PC-3 (cell line): ENCODE data around the gene RPSA. TPM values are rescaled to one million over a fixed set of nuclear protein-coding genes. Genes with fewer than 3 reads are reported as not detected.
A peak's percentile ranks its signal among the peaks of the same experiment; 100 is the strongest.

Experiments used
- ATAC-seq: fragments of 200-7000 bp; cut with Tn5 transposase; 2 replicates; pipeline ENCODE4 v1.9.1; 2020; ENCODE audit warnings: mild to moderate bottlenecking, moderate library complexity
- BruUV-seq: library from RNA; stranded (reverse); fragments of 400-500 nt; replicated peaks from 2 replicates; lab custom pipeline; 2021; lab: Mats Ljungman, UMichigan
- CTCF ChIA-PET: fragments of 300-600 bp; sonication (Branson Sonifier 250); formaldehyde crosslinking; loops from one replicate; lab custom pipeline; 2022; ENCODE audit warnings: antibody characterized with exemption; lab: Charles Lee
- POLR2A ChIA-PET: fragments of 300-600 bp; sonication (Branson Sonifier 250); formaldehyde crosslinking; loops from one replicate; lab custom pipeline; 2022; ENCODE audit warnings: antibody characterized with exemption; ENCODE audit not compliant: unreplicated experiment; lab: Charles Lee
- DNase-seq: peaks from one replicate; pipeline ENCODE4 v3.0.0-alpha.2; 2015
- H2AFZ ChIP-seq: fragments of 300-600 bp; sonication (generic); 2 replicates; pipeline ENCODE4 v1.6.0; 2016; ENCODE audit warnings: antibody characterized with exemption, low read length
- H3F3A ChIP-seq: fragments of 300-600 bp; sonication (generic); one replicate; pipeline ENCODE4 v1.6.0; 2017; ENCODE audit warnings: antibody characterized with exemption, low read length, control low read depth, mild to moderate bottlenecking; ENCODE audit not compliant: unreplicated experiment
- H3K27ac ChIP-seq: fragments of 300-600 bp; sonication (generic); 2 replicates; pipeline ENCODE4 v1.5.1; 2016; ENCODE audit warnings: mild to moderate bottlenecking, low read length
- H3K27me3 ChIP-seq: fragments of 300-600 bp; sonication (generic); 2 replicates; pipeline ENCODE4 v1.6.1; 2016; ENCODE audit warnings: low read length, mixed read lengths
- H3K36me3 ChIP-seq: fragments of 300-600 bp; sonication (generic); 2 replicates; pipeline ENCODE4 v1.6.1; 2016; ENCODE audit warnings: low read depth, mixed run types, low read length, mixed read lengths
- H3K4me1 ChIP-seq: fragments of 300-600 bp; sonication (generic); 2 replicates; pipeline ENCODE4 v1.5.1; 2016; ENCODE audit warnings: low read length; ENCODE audit not compliant: insufficient read depth
- H3K4me2 ChIP-seq: fragments of 300-600 bp; sonication (generic); 2 replicates; pipeline ENCODE4 v1.6.0; 2016; ENCODE audit warnings: low read length
- H3K4me3 ChIP-seq: fragments of 300-600 bp; sonication (generic); 2 replicates; pipeline ENCODE4 v1.5.1; 2016; ENCODE audit warnings: mild to moderate bottlenecking, low read length, mixed read lengths
- H3K79me2 ChIP-seq: fragments of 300-600 bp; sonication (generic); 2 replicates; pipeline ENCODE4 v1.6.1; 2017; ENCODE audit warnings: low read length, mixed read lengths
- H3K9ac ChIP-seq: fragments of 300-600 bp; sonication (generic); 2 replicates; pipeline ENCODE4 v1.6.0; 2016; ENCODE audit warnings: mild to moderate bottlenecking, low read length
- H3K9me2 ChIP-seq: fragments of 300-600 bp; sonication (generic); replicated peaks from 2 replicates; pipeline ENCODE4 v1.6.1; 2016; ENCODE audit warnings: mixed run types, low read length, mixed read lengths
- H3K9me3 ChIP-seq: fragments of 300-600 bp; sonication (generic); 2 replicates; pipeline ENCODE4 v1.6.1; 2016; ENCODE audit warnings: low read length, mixed read lengths
- H4K20me1 ChIP-seq: fragments of 300-600 bp; sonication (generic); 2 replicates; pipeline ENCODE4 v1.6.1; 2016; ENCODE audit warnings: low read length, mixed read lengths
- EZH2 ChIP-seq: fragments of 300-600 bp; sonication (generic); IDR thresholded peaks from one replicate; pipeline ENCODE4 v1.6.1; 2017; ENCODE audit warnings: antibody characterized with exemption, mild to moderate bottlenecking, low read length; ENCODE audit not compliant: unreplicated experiment
- EZH2phosphoT487 ChIP-seq: fragments of 300-600 bp; sonication (generic); IDR thresholded peaks from 2 replicates; pipeline ENCODE4 v1.6.1; 2018; ENCODE audit warnings: mild to moderate bottlenecking, antibody characterized with exemption, low read length, borderline replicate concordance
- intact Hi-C: fragments of 100-400 bp; cut with micrococcal nuclease; formaldehyde crosslinking; loops from 2 replicates; pipeline ENCODE4 v1.9.0; 2023
- total RNA-seq: library from RNA; depleted of rRNA; stranded (reverse); fragments of >200 nt; gene quantifications from 2 replicates; pipeline ENCODE4 v1.2.3, GENCODE V29; 2014
- TF ChIP-seq, protein P1 (sequence below): fragments of 300-600 bp; sonication (generic); conservative IDR thresholded peaks from 2 replicates; pipeline ENCODE4 v1.5.1; 2017; ENCODE audit warnings: antibody characterized with exemption, low read depth, mild to moderate bottlenecking, low read length

RPSA gene
- total RNA-seq, 1 experiment from 2014 or later, result 2,722 TPM

DNA sequence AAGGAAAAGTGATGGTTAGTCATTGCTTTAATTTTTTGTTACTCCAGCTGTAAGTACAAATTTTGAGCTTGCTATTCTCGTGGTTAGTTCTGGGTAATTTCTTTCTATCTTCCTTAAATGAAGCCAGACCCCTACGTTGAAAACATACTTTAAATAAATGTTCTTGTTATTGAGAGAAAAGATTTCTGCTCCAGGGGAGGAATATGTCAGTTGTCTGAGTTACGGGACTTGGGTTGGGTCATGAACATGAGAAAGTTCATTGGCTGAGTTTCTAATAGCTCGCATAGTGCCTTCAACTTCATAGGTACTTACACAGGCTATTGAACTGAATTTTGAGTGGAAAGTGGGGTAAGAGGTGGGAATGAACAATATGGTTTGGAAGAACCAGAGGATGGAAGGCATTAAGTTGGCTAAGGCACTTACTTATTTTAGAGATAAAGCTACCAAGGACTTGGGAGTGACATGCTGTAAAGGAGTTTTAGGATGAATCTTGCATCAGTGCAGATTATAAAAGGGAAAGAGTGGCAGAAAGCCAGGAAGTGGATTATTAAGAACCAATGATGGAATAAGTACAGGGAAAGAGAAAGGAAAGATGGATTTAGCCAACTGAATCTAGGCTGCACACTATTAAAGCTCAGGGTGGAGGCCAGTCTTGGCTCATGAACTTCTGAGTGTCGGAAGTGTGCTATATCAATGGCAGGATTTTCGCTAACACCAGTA is 1.4 kb downstream of the RPSA start:
- H3F3A ChIP-seq, result peaks cover 20% of the 10 kb centered on the region
- ChIA-PET POLR2A (no interaction called here), CTCF (no interaction called here)
- H3K9me3 ChIP-seq, result no peaks in the 10 kb centered on the region
- peak overlapping the region; percentile 91 for H3K4me2 ChIP-seq
- DNase-seq, result no peak
- H3K9me2 ChIP-seq, result no peaks in the 10 kb centered on the region
- H3K4me1 ChIP-seq, result peaks cover 26% of the 10 kb centered on the region
- ATAC-seq, result no peak
- intact Hi-C loops, result no loop called here
- H3K9ac ChIP-seq, result peak overlapping the region; percentile 96
- H3K36me3 ChIP-seq, result peaks cover 56% of the 10 kb centered on the region
- H3K27me3 ChIP-seq, result no peaks in the 10 kb centered on the region
- H3K79me2 ChIP-seq, result peaks cover 41% of the 10 kb centered on the region
- no TSS peak for BruUV-seq
- TF ChIP-seq, protein P1, sequence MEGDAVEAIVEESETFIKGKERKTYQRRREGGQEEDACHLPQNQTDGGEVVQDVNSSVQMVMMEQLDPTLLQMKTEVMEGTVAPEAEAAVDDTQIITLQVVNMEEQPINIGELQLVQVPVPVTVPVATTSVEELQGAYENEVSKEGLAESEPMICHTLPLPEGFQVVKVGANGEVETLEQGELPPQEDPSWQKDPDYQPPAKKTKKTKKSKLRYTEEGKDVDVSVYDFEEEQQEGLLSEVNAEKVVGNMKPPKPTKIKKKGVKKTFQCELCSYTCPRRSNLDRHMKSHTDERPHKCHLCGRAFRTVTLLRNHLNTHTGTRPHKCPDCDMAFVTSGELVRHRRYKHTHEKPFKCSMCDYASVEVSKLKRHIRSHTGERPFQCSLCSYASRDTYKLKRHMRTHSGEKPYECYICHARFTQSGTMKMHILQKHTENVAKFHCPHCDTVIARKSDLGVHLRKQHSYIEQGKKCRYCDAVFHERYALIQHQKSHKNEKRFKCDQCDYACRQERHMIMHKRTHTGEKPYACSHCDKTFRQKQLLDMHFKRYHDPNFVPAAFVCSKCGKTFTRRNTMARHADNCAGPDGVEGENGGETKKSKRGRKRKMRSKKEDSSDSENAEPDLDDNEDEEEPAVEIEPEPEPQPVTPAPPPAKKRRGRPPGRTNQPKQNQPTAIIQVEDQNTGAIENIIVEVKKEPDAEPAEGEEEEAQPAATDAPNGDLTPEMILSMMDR, result no peak
- no peak for TF ChIP-seq EZH2phosphoT487
- no peak for TF ChIP-seq EZH2
- H2AFZ ChIP-seq, result no peak overlapping the region
- H3K4me3 ChIP-seq, result peak overlapping the region; percentile 85
- peaks cover 59% of the 10 kb centered on the region for H4K20me1 ChIP-seq
- H3K27ac ChIP-seq, result no peak overlapping the region

DNA sequence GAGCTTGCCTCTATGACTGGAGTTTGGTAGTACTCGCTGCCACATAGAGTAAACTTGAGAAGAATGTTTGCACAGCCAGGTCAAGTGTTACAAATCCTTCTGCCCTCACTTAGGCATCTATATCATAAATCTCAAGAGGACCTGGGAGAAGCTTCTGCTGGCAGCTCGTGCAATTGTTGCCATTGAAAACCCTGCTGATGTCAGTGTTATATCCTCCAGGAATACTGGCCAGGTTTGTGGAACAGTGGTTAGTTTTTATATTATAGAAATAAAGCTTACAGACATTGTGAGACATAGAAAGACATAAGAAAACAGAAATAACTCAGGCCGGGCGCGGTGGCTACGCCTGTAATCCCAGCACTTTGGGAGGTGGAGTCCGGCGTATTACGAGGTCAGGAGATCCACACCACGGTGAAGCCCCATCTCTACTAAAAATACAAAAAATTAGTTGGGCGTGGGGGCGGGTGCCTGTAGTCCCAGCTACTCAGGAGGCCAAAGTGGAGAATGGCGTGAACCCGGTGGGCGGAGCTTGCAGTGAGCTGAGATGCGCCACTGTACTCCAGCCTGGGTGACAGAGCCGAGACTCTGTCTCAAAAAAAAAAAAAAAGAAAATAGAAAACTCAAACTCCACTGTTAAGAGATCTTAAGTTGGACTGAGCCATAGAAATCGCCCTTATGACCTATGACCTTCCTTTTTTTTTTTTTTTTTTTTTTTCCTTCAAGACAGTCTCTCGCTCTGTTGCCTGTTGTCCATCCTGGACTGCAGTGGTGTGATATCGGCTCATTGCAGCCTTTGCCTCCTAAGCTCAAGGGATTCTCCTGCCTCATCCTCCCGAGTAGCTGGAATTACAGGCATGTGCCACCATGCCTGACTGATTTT is 2.2 kb downstream of the RPSA start:
- ChIA-PET CTCF (no interaction called here), POLR2A (interaction anchor here (0.5 kb wide), 1 partner anchor 123 kb away, joined by 3 read pairs; no protein-coding TSS in a partner anchor)
- H3K9ac ChIP-seq, result peak overlapping the region; percentile 96; the same call in 1 of the 2 replicates
- H4K20me1 ChIP-seq, result peaks cover 63% of the 10 kb centered on the region
- H3K4me1 ChIP-seq, result peaks cover 26% of the 10 kb centered on the region
- no peak overlapping the region for H3K27ac ChIP-seq
- H3F3A ChIP-seq, result peaks cover 20% of the 10 kb centered on the region
- H3K36me3 ChIP-seq, result peaks cover 64% of the 10 kb centered on the region
- TF ChIP-seq EZH2 (no peak), EZH2phosphoT487 (no peak)
- TF ChIP-seq, protein P1, result no peak
- no TSS peak for BruUV-seq
- H3K27me3 ChIP-seq, result no peaks in the 10 kb centered on the region
- H2AFZ ChIP-seq, result no peak overlapping the region
- intact Hi-C loops, result no loop called here
- no peaks in the 10 kb centered on the region for H3K9me2 ChIP-seq
- ATAC-seq (no peak), DNase-seq (no peak)
- H3K4me3 ChIP-seq, result peak overlapping the region; percentile 85
- peak overlapping the region; percentile 91 for H3K4me2 ChIP-seq
- H3K79me2 ChIP-seq, result peaks cover 41% of the 10 kb centered on the region
- H3K9me3 ChIP-seq, result no peaks in the 10 kb centered on the region
